SK-N-MC (cell line): ENCODE measurements around the gene ELOVL7.

Source experiments
- EZH2 ChIP-seq: fragments of 200-600 bp; sonication (generic); IDR thresholded peaks from one replicate; pipeline ENCODE4 v1.6.1; 2017; ENCODE audit warnings: antibody characterized with exemption
- FOXP2 ChIP-seq: optimal IDR thresholded peaks from 2 replicates; pipeline ENCODE3; 2011; ENCODE audit warnings: mild to moderate bottlenecking, moderate library complexity; ENCODE audit not compliant: insufficient read depth; ENCODE audit errors: extremely low read length, control extremely low read depth
- POLR2AphosphoS5 ChIP-seq: IDR thresholded peaks from 2 replicates; pipeline ENCODE4 v1.6.1; 2012; ENCODE audit warnings: mild to moderate bottlenecking, low read depth, low read length, borderline replicate concordance

GRCh38 chr5:60710362-60710761, 133.7 kb downstream of the ELOVL7 start:
- TF ChIP-seq EZH2 (no peak), POLR2AphosphoS5 (no peak), FOXP2 (no peak)
